ENCODE results near the gene NBL1. TPM values are rescaled to one million over a fixed set of nuclear protein-coding genes. Genes with fewer than 3 reads are reported as not detected.

Gene NBL1
- total and polyA plus RNA-seq, 2 of the 4 experiments (the other 2 are of a cell fraction) = 14.0 to 54.2 TPM

DNA sequence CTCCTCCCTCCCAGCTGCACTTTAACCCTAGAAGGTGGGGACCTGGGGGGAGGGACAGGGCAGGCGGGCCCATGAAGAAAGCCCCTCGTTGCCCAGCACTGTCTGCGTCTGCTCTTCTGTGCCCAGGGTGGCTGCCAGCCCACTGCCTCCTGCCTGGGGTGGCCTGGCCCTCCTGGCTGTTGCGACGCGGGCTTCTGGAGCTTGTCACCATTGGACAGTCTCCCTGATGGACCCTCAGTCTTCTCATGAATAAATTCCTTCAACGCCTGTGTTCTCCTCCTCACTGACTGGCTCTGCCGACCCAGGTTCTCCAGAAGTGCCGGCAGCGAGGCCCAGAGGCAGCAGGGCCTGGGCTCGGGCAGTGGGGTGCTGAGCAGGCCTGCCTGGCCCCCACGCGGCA is 14.1 kb downstream of the NBL1 start:
- no TSS peak for BruUV-seq (replicated peaks)

More for the DNA sequence above, 14.1 kb downstream of the NBL1 start:
- Histone ChIP-seq H2BK20ac (ENCODE audit: low read depth, low read length) (no peak overlapping the region), H3K79me1 (ENCODE audit: low read depth in 1 of 2, low read length in 2 of 2) (peaks cover 0 to 16% of the 10 kb centered on the region in 2 experiments; a peak in 1 of 4 replicates), H2BK5ac (ENCODE audit: low read depth, low read length, poor library complexity, severe bottlenecking) (no peak overlapping the region), H3K27ac (ENCODE audit: insufficient read depth, low read length) (no peak overlapping the region), H4K91ac (ENCODE audit: insufficient read depth, low read depth, low read length) (no peak overlapping the region), H2BK15ac (ENCODE audit: low read depth, low read length) (no peak overlapping the region), H3K23ac (ENCODE audit: low read depth, low read length) (no peak overlapping the region), H3K4me3 (ENCODE audit: insufficient read depth, low read depth, low read length) (no peak overlapping the region), H3K4me1 (ENCODE audit: control insufficient read depth, insufficient read depth, low read length) (peaks cover 1% of the 10 kb centered on the region; the same call in 1 of the 2 replicates), H3K9ac (ENCODE audit: low read depth, low read length) (no peak overlapping the region), H3K18ac (ENCODE audit: low read depth, low read length) (no peak overlapping the region), H2BK120ac (ENCODE audit: low read depth, low read length) (no peak overlapping the region), H4K5ac (ENCODE audit: low read depth, low read length) (no peak overlapping the region), H3K4ac (ENCODE audit: low read depth, low read length) (no peak overlapping the region), H2AK5ac (ENCODE audit: low read depth, low read length) (no peak overlapping the region), H3K36me3 (ENCODE audit: control insufficient read depth, insufficient read depth, low read length) (peaks cover 23% of the 10 kb centered on the region; the same call in 1 of the 2 replicates), H3K27me3 (ENCODE audit: control insufficient read depth, insufficient read depth, low read length) (peaks cover 6% of the 10 kb centered on the region), H2AFZ (replicated peaks; ENCODE audit: low read length, poor library complexity) (no peak overlapping the region), H4K8ac (ENCODE audit: low read depth in 2 of 2, low read length in 2 of 2) (no peak overlapping the region), H3K56ac (ENCODE audit: extremely low read depth, insufficient read depth, low read length) (no peak overlapping the region), H2AK9ac (replicated peaks; ENCODE audit: low read depth, low read length, poor library complexity) (no peak overlapping the region), H4K20me1 (ENCODE audit: insufficient read depth, low read length) (peaks cover 30% of the 10 kb centered on the region), H3K9me3 (ENCODE audit: control insufficient read depth, insufficient read depth, low read length) (no peaks in the 10 kb centered on the region), H3K9me1 (ENCODE audit: insufficient read depth, low read length) (peaks cover 6% of the 10 kb centered on the region), H3K4me2 (ENCODE audit: low read depth, low read length) (no peak overlapping the region), H3K14ac (replicated peaks; ENCODE audit: low read depth, low read length) (no peak overlapping the region)
- TF ChIP-seq RCOR1 (IDR thresholded peaks at IDR 0.05; ENCODE audit: insufficient replicate concordance, low read length) (no peak), MAZ (IDR thresholded peaks at IDR 0.05; ENCODE audit: borderline replicate concordance, low read depth, low read length) (no peak), POLR2A (IDR thresholded peaks at IDR 0.05; ENCODE audit: low read depth, low read length) (no peak)
- TF ChIP-seq, protein P1, sequence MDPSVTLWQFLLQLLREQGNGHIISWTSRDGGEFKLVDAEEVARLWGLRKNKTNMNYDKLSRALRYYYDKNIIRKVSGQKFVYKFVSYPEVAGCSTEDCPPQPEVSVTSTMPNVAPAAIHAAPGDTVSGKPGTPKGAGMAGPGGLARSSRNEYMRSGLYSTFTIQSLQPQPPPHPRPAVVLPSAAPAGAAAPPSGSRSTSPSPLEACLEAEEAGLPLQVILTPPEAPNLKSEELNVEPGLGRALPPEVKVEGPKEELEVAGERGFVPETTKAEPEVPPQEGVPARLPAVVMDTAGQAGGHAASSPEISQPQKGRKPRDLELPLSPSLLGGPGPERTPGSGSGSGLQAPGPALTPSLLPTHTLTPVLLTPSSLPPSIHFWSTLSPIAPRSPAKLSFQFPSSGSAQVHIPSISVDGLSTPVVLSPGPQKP (IDR thresholded peaks at IDR 0.05; ENCODE audit: borderline replicate concordance, low read depth, low read length) = no peak
- dilution Hi-C loops (cut with HindIII; ENCODE audit: low sequenced_read_pairs, unreplicated experiment) = no loop called here
- ChIA-PET POLR2A (ENCODE audit: unreplicated experiment) (no interaction called here), CTCF (no interaction called here)
- 100% methylated on average over 5 of the region's 13 CpGs; no CpG with 5 or more reads in 1 of the 2 experiments for WGBS, 2 experiments (ENCODE audit: extremely low coverage in 2 of 2, insufficient read length in 1 of 2)
- in situ Hi-C loops (cut with MboI; ENCODE audit: low sequenced_read_pairs) = no loop called here
- no peak for DNase-seq
- intact Hi-C loops (cut with micrococcal nuclease) = no loop called here
- ATAC-seq (ENCODE audit: low read depth) = no peak

Measured in IMR-90 (cell line).